Heart left ventricle (tissue), 16 donors: ENCODE measurements around the gene NRBF2. TPM values are rescaled to one million over a fixed set of nuclear protein-coding genes. Genes with fewer than 3 reads are reported as not detected.

Source experiments
- ATAC-seq, 4 donors: fragments of 200-7000 bp; cut with Tn5 transposase; one replicate each; pipeline ENCODE4 v1.9.1; 2020 to 2022; ENCODE audit warnings: moderate library complexity in 4 of 4, mild to moderate bottlenecking in 3 of 4, moderate number of reproducible peaks in 1 of 4
- DNase-seq, 5 donors: peaks; one replicate each; pipeline ENCODE4 v3.0.0-alpha.2; 2020
- H3K27ac ChIP-seq, 12 donors: fragments of 200-600 bp; sonication (generic) in 4 of 12; one replicate each; pipeline versions ENCODE4 v1.5.0 to v1.8.0; 2016 to 2022; ENCODE audit warnings: mild to moderate bottlenecking in 2 of 12
- H3K27me3 ChIP-seq, 9 donors: fragments of 200-600 bp; sonication (generic) in 2 of 9; one replicate each; pipeline versions ENCODE4 v1.5.1 to v1.8.0; 2016 to 2022; ENCODE audit warnings: mild to moderate bottlenecking in 3 of 9
- H3K36me3 ChIP-seq, 9 donors: fragments of 200-600 bp; sonication (generic) in 2 of 9; one replicate each; pipeline versions ENCODE4 v1.5.0 to v1.8.0; 2018 to 2022; ENCODE audit warnings: mild to moderate bottlenecking in 2 of 9
- H3K4me1 ChIP-seq, 12 donors: fragments of 200-600 bp; sonication (generic) in 4 of 12; one replicate each; pipeline versions ENCODE4 v1.5.0 to v1.8.0; 2016 to 2022; ENCODE audit warnings: mild to moderate bottlenecking in 3 of 12
- H3K4me3 ChIP-seq, 12 donors: fragments of 200-600 bp; sonication (generic) in 4 of 12; one replicate each; pipeline versions ENCODE4 v1.5.0 to v1.8.0; 2017 to 2022; ENCODE audit warnings: mild to moderate bottlenecking in 9 of 12, moderate library complexity in 4 of 12
- H3K9me3 ChIP-seq, 12 donors: fragments of 200-600 bp; sonication (generic) in 4 of 12; one replicate each; pipeline versions ENCODE4 v1.5.0 to v1.8.0; 2016 to 2022; ENCODE audit warnings: mild to moderate bottlenecking in 1 of 12
- CTCF ChIP-seq, 12 donors: fragments of 200-600 bp; sonication (generic) in 4 of 12; IDR thresholded peaks; one replicate each; pipeline versions ENCODE4 v1.5.0 to v1.8.0; 2018 to 2022; ENCODE audit warnings: antibody characterized with exemption in 12 of 12, mild to moderate bottlenecking in 5 of 12
- POLR2A ChIP-seq, 2 donors: fragments of 450-650 bp; IDR thresholded peaks; one replicate each; pipeline ENCODE4 v1.6.1; 2017; ENCODE audit warnings: antibody characterized with exemption in 2 of 2, mild to moderate bottlenecking in 2 of 2, moderate library complexity in 2 of 2
- WGBS, 4 donors: extraction: QIAGEN DNeasy Blood & Tissue Kit in 2 of 4; methylation state at CpG; one replicate each; pipeline versions ENCODE4 v1.1.5 to v1.1.7; 2013 to 2018; 5-methylcytosine and 5-hydroxymethylcytosine counted together
- intact Hi-C, 10 donors: fragments of 100-400 bp; cut with DNase I; formaldehyde crosslinking; loops; one replicate each; pipeline versions ENCODE4 v1.11.1 to v1.14.2; 2022
- polyA plus RNA-seq, 2 donors: library from polyadenylated mRNA; stranded (reverse); fragments of 200-250 nt; gene quantifications; one replicate each; pipeline ENCODE4 v1.2.3, GENCODE V29; 2013
- total RNA-seq, 9 donors: library from RNA; depleted of rRNA in 2 of 9; stranded (reverse); fragments of >200 nt in 2 of 9; fragmentation: NEBNext Ultra II Directional in 3 of 9; extraction: Animal tissue kit (Norgen Biotek cat#: 25700) in 3 of 9; gene quantifications; one replicate each; pipeline versions ENCODE4 v1.1.0 to v1.2.4, GENCODE V29; 2016 to 2023
- donor health status: ischemic (EF 13 %, LVEDD 7.1; RV severe dilation, severe dysfunction).
- donor health status: healthy with polysubstance abuse.
- donor health status: DM: no; HTN: yes; CAD: no.
- donor health status: DM: no; HTN: no; CAD: no.
- donor health status: ischemic (EF 25% LVEDD 6.9; RV normal size, moderate dysfunction).
- donor health status: ischemic (EF 25% LVEDD 5.7; RV mildly dilated, moderate dysfunction).
- donor health status: healthy.
- donor health status: DM: yes; HTN: yes; CAD: no.
- donor health status: ischemic (EF 35%, LVEDD 5.7; RV mildly dilated, moderate dysfunction).
- donor health status: nonischemic (EF 11% LVEDD 7.7; RV severe dilation, severe dysfunction).
- donor health status: DM: yes; HTN: yes; CAD: no.
- donor health status: PGD.
- donor health status: ischemic (EF 29% LVEDD 5.4; RV normal size, mild dysfunction).
- donor health status: nonischemic (EF 23%, LVEDD 6.1; RV moderate dilation, normal function).

Gene NRBF2
- total and polyA plus RNA-seq, 11 donors = 2.7 to 18.3 (median 10.7) TPM

- WGBS, 4 donors = 86 to 92% (median 87%) methylated on average over 11 of the region's 11 CpGs
- no peak for DNase-seq
- H3K27me3 ChIP-seq = no peaks in the 10 kb centered on the region
- TF ChIP-seq POLR2A (IDR thresholded peaks at IDR 0.05) = no peak
- TF ChIP-seq CTCF (IDR thresholded peaks at IDR 0.05) = no peak
- intact Hi-C loops = loop anchor here in 1 of 10 donors (10.0 kb wide), 1 partner anchor 49 kb away; no protein-coding TSS in a partner anchor
- H3K4me1 ChIP-seq = peaks cover 0 to 22% (median 6%) of the 10 kb centered on the region in 12 donors
- no peaks in the 10 kb centered on the region for H3K9me3 ChIP-seq
- ATAC-seq = peak in 2 of 4 donors; percentile 19 to 44
- H3K4me3 ChIP-seq = no peak overlapping the region
- H3K36me3 ChIP-seq = no peaks in the 10 kb centered on the region
- peak overlapping the region in 7 of 12 donors; percentile 51 to 75 (median 61) for H3K27ac ChIP-seq
These were observed 27.7 kb upstream of the NRBF2 start for GRCh38 chr10:63105225-63106110.

GRCh38 chr10:63106111-63106755 lies 26.9 kb upstream of the NRBF2 start:
- peak in 2 of 4 donors; percentile 22 to 66 for ATAC-seq
- peak in 4 of 5 donors; percentile 38 to 71 (median 46) for DNase-seq
- peak overlapping the region in 7 of 12 donors; percentile 51 to 75 (median 61) for H3K27ac ChIP-seq
- H3K27me3 ChIP-seq = no peaks in the 10 kb centered on the region
- no peak for TF ChIP-seq CTCF (IDR thresholded peaks at IDR 0.05)
- TF ChIP-seq POLR2A (IDR thresholded peaks at IDR 0.05) = no peak
- H3K4me1 ChIP-seq = peaks cover 0 to 22% (median 6%) of the 10 kb centered on the region in 12 donors
- H3K9me3 ChIP-seq = no peaks in the 10 kb centered on the region
- peak overlapping the region in 3 of 12 donors; percentile 5 to 18 (median 13) for H3K4me3 ChIP-seq
- H3K36me3 ChIP-seq = no peaks in the 10 kb centered on the region
- intact Hi-C loops = loop anchor here in 1 of 10 donors (10.0 kb wide), 1 partner anchor 49 kb away; no protein-coding TSS in a partner anchor
- WGBS, 4 donors = 54 to 64% (median 61%) methylated on average over 10 of the region's 10 CpGs

GRCh38 chr10:63107943-63108437 lies 25.1 kb upstream of the NRBF2 start:
- DNase-seq = no peak
- TF ChIP-seq POLR2A (IDR thresholded peaks at IDR 0.05) (no peak), CTCF (IDR thresholded peaks at IDR 0.05) (no peak)
- Histone ChIP-seq H3K4me1 (peaks cover 0 to 18% (median 6%) of the 10 kb centered on the region in 12 donors), H3K4me3 (no peak overlapping the region), H3K27me3 (no peaks in the 10 kb centered on the region), H3K27ac (no peak overlapping the region), H3K36me3 (no peaks in the 10 kb centered on the region), H3K9me3 (no peaks in the 10 kb centered on the region)
- 59 to 76% (median 60%) methylated on average over 3 of the region's 3 CpGs for WGBS, 4 donors
- intact Hi-C loops = loop anchor here in 1 of 10 donors (10.0 kb wide), 1 partner anchor 47 kb away; no protein-coding TSS in a partner anchor
- no peak for ATAC-seq
